ENCODE results near the gene MLLT3.

MLLT3 gene

GRCh38 chr9:20380546-20380945 is 241.8 kb downstream of the MLLT3 start:
- no peak for DNase-seq (ENCODE audit: low read depth in 2 of 2)

- DNase-seq (ENCODE audit: low read depth in 2 of 2) = no peak
Observed at GRCh38 chr9:20379804-20380225, 242.5 kb downstream of the MLLT3 start.

- no peak for DNase-seq (ENCODE audit: low read depth in 2 of 2)
Observed at GRCh38 chr9:20378851-20379250, 243.4 kb downstream of the MLLT3 start.

- DNase-seq (ENCODE audit: low read depth in 2 of 2) = no peak
Observed at GRCh38 chr9:20377790-20378189, 244.5 kb downstream of the MLLT3 start.

GRCh38 chr9:20376731-20377375 is 245.4 kb downstream of the MLLT3 start:
- no peak for DNase-seq (ENCODE audit: low read depth in 2 of 2)

GRCh38 chr9:20376042-20376441 is 246.3 kb downstream of the MLLT3 start:
- no peak for DNase-seq (ENCODE audit: low read depth in 2 of 2)

GRCh38 chr9:20373263-20373662 is 249.0 kb downstream of the MLLT3 start:
- no peak for DNase-seq (ENCODE audit: low read depth in 2 of 2)

- no peak for DNase-seq (ENCODE audit: low read depth in 2 of 2)
Observed at GRCh38 chr9:20369391-20369790, 252.9 kb downstream of the MLLT3 start.

GRCh38 chr9:20367855-20368254 is 254.4 kb downstream of the MLLT3 start:
- DNase-seq (ENCODE audit: low read depth in 2 of 2) = no peak

- DNase-seq (ENCODE audit: low read depth in 2 of 2) = no peak
Observed at GRCh38 chr9:20364959-20365358, 257.3 kb downstream of the MLLT3 start.

- no peak for DNase-seq (ENCODE audit: low read depth in 2 of 2)
Observed at GRCh38 chr9:20363233-20363632, 259.1 kb downstream of the MLLT3 start.

- DNase-seq (ENCODE audit: low read depth in 2 of 2) = no peak
Observed at GRCh38 chr9:20361656-20362570, 260.4 kb downstream of the MLLT3 start.

- no peak for DNase-seq (ENCODE audit: low read depth in 2 of 2)
Observed at GRCh38 chr9:20361229-20361628, 261.1 kb downstream of the MLLT3 start.

- DNase-seq (ENCODE audit: low read depth in 2 of 2) = no peak
Observed at GRCh38 chr9:20358207-20358606, 264.1 kb downstream of the MLLT3 start.

GRCh38 chr9:20357037-20357432 is 265.3 kb downstream of the MLLT3 start:
- no peak for DNase-seq (ENCODE audit: low read depth in 2 of 2)

GRCh38 chr9:20356403-20357036 is 265.8 kb downstream of the MLLT3 start:
- DNase-seq (ENCODE audit: low read depth in 2 of 2) = no peak

- DNase-seq (ENCODE audit: low read depth in 2 of 2) = no peak
Observed at GRCh38 chr9:20355022-20355421, 267.3 kb downstream of the MLLT3 start.

GRCh38 chr9:20353931-20354652 is 268.2 kb downstream of the MLLT3 start:
- no peak for DNase-seq (ENCODE audit: low read depth in 2 of 2)

GRCh38 chr9:20353524-20353923 is 268.8 kb downstream of the MLLT3 start:
- DNase-seq (ENCODE audit: low read depth in 2 of 2) = no peak

GRCh38 chr9:20352591-20352990 is 269.7 kb downstream of the MLLT3 start:
- DNase-seq (ENCODE audit: low read depth in 2 of 2) = no peak

- DNase-seq (ENCODE audit: low read depth in 2 of 2) = no peak
Observed at GRCh38 chr9:20351715-20352114, 270.6 kb downstream of the MLLT3 start.

- no peak for DNase-seq (ENCODE audit: low read depth in 2 of 2)
Observed at GRCh38 chr9:20349568-20349967, 272.7 kb downstream of the MLLT3 start.
